Left forelimb (tissue), 1 donor: ENCODE data around the gene SNX15.
A peak's percentile ranks its signal among the peaks of the same experiment; 100 is the strongest.
"Not testable (repeated sequence)": the region's sequence is repeated elsewhere in the genome, so short reads cannot be mapped to it uniquely, and the experiment has no call there.

Experiments used
- DNase-seq: peaks from one replicate; pipeline ENCODE4 v3.0.0-alpha.2; 2018; ENCODE audit warnings: low spot score

The SNX15 gene, protein sequence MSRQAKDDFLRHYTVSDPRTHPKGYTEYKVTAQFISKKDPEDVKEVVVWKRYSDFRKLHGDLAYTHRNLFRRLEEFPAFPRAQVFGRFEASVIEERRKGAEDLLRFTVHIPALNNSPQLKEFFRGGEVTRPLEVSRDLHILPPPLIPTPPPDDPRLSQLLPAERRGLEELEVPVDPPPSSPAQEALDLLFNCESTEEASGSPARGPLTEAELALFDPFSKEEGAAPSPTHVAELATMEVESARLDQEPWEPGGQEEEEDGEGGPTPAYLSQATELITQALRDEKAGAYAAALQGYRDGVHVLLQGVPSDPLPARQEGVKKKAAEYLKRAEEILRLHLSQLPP

DNA sequence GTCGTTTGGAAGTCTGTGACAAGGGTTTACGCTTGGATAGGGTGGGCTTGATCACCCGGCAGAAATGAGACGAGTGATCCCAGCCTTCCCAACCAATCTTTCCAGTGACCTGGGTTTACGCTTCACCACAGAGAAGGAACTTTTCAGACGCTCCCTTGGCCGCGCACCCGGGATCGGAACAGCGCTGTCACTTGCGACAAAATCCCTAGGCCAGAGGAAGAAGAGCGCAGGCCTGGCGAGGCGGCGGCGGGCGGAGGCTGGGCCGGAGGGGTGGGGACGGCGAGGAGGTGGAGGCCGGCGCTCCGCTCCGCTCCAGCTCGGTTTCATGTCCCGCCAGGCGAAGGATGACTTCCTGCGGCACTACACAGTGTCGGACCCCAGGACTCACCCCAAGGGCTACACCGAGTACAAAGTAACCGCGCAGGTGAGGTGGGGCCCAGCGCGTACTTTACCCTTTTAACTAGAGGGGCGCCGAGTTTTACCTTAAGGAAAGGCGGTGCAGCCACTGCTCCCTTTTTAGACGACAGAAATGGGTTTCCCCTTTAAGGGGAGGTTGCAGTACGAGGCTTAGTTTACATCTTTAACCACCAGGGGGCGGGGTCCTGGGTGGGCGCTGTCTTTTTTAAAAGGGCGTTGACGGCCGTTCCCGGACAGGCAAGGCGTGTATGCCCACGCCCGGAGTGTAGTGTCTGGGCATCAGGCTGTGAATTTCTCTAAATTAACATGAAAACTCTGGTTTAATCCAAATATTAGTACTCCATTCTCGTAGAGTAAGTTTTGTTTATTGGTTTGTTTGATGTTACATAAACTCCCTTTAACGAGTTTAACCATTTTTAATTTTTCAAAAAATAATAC lies at the start of gene SNX15:
SNX15 (plus strand) TSS at position 227 of the 855 bp plus-strand sequence; CDS start at position 326, 99 bp downstream.
- DNase-seq: peak; percentile 97

DNA sequence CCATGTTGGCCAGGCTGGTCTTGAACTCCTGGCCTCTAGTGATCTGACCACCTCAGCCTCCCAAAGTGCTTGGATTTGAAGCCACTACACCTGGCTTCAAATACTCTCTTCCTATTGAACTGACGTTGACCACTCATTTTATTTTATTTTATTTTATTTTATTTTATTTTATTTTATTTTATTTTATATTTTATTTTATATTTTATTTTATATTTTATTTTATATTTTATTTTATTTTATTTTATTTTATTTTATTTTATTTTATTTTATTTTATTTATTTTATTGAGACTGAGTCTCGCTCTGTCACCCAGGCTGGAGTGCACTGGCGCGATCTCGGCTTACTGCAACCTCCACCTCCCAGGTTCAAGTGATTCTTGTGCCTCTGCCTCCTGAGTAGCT lies 43.9 kb upstream of the SNX15 start:
- not testable (repeated sequence) for DNase-seq

DNA sequence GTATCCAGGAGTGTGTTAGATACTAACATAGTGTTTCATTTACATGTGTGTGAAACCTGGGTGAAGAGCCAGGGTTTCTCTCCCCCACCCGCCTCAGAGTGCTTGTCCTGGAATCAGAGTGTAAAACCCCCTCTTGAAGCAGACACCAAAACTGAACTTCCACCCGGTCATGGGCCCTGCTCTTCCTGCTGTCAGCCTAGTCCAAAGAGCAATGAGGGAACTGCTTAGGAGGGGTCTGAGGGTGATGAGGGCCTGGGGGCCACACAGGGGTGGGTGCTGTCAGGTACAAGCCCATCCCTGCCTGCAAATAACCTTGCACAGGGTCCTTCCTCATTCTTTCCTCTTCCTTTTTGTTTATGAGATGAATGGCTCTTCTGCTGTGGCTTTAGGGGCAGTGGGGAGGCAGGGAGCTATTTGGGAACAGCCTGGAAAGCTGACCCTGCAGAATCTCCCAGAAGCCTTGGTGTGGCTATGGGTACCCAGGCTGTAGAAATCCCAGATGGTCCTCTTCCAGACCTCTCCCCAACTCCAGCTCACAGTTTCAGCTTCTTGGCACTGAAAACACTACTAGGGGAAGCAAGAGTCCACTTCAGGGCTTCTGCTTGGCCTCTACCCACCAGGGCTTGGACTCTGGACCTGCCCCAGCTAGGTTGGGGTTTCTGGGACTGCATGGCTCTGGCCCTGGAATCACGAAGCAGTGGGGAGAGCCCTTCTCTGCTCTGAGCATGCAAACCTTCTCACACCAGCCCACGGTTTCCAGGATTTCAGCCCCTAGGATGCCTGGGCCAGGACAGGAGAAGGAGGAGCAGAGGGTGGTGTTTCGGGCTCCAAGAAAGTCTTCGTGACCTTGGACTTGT lies 39.0 kb upstream of the SNX15 start:
- DNase-seq: no peak

DNA sequence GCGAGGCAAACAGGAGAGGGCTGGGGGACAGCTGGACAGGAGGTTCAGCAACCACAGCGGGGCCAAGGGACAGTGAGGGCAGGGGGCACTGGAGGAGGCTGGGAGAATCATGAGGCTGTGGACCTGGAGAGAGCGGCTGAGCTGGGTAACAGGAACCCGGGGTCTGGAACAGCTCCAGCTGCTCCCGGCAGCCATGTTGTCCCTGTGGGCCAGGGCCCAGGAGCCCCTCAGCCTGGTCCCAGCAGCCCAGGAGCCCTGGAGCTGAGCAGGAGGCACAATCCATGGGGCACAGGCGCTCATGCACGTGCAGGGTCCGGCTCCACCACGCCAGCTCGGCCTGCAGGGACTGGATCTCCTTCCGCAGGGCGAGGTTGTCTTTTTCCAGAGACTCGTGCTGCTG lies 37.8 kb upstream of the SNX15 start:
- DNase-seq: no peak

DNA sequence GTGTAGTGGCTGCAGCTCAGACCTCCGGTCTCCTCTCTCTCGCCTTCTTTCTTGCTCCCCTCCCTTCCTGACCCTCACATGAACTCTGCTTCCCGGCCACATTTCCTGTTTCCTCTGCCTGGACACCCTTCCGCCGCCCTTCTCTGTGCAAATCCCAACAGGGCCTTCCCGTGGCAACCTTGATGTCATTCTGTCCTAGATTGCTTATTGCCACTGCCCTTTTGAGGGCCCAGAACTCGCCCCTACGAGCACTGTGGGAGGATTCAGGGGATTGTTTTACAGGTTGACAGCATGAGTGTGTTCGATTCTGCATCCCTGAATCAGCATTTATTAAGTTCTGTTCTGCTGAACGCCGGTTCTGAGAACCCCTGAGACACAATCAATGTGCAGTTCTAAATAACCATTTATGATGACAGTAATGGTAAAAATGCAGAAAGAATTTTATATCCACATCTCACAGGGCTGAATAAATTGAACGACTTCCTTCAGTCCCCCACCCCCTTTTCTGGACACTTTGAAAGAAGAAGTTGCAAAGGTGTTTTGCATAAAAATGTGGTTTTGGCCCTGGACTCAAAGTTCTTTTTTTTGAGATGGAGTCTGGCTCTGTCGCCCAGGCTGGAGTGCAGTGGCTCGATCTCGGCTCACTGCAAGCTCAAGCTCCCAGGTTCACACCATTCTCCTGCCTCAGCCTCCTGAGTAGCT lies 36.9 kb upstream of the SNX15 start:
- no peak for DNase-seq

DNA sequence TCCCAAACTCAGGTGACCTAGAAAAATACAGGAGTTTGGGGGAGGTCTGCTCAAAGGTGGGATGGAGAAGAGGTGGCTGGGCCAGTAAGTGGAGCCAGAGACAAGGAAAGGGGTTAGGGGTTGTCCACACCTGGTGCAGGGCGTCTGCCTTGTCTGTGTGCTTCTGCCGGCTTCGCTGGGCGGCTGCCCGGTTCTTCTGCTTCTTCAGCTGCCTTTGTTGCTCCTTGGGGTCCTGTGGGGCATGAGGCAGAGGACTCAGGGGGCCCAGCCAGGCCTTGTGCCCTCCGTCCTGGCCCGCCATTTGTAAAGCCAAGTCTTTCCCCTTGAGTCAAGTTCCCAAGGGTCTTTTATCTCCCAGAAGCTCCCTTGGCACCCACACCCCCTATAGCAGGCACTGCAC lies 32.9 kb upstream of the SNX15 start:
- DNase-seq: no peak

DNA sequence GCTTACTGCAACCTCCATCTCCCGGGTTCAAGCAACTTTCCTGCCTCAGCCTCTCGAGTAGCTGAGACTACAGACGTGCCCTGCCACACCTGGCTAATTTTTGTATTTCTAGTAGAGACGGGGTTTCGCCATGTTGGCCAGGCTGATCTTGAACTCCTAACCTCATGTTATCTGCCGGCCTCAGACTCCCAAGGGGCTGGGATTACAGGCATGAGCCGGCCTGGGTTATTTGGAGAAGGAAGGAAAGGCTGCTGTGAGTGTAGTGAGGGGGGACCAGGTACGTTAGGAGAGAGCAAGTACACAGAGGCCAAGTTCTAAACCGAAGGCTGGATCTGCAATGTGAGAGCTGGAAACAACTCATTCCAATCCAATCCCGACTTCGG lies 30.9 kb upstream of the SNX15 start:
- no peak for DNase-seq

DNA sequence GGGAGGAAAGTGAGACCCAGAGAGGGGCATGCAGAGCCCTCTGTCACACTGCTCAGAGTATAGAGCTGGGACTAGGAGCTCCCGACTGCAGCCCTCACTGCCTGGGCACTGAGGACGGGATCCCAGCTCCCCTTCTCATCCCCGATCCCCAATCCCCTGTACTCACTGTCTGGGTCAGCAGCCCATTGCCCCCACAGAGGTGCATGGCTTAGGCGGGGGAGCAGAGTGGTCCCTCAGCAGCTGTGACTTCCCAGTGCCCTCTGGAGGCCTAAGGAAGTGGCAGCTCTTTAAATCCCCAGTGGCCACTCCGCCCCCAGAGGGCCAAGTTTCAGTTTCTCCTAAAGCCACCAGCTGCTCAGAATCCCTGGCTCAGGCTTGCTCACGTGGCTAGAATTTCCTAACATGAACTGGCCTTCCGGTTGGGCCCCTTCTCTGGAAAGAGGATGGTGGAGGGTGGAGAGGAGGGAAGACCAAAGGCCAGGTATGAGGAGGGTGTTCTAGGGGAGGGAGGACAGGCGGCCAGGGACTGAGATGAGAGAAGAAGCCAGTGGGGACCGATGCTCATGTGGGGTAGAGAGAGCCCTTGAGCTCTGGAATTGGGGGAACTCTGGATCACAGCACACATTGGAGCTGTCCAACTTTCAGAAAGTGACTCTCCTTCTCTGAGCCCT lies 30.4 kb upstream of the SNX15 start, which contains the start of gene BATF2:
BATF2 (minus strand) TSS at position 262 of the 671 bp plus-strand sequence; CDS start at position 205, 57 bp downstream.
- DNase-seq: no peak

DNA sequence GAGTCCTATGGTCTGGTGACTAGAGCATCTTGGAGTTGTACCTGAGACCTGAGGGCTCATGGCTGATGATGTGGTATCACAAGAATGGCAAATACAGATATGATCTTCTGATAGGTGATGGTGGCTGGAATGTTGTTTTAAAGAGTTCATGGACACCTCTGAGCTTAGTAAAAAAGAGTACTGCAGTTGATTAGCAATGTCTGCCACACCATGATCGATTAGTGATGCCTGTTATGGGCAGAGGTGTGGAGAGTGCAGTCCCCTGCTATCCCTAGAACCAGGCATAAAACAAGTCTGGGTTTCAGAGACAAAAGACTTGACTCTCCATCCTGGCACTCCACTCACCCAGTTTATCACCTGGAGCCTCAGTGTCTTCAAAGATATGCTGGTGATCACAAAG lies 29.1 kb upstream of the SNX15 start:
- no peak for DNase-seq

DNA sequence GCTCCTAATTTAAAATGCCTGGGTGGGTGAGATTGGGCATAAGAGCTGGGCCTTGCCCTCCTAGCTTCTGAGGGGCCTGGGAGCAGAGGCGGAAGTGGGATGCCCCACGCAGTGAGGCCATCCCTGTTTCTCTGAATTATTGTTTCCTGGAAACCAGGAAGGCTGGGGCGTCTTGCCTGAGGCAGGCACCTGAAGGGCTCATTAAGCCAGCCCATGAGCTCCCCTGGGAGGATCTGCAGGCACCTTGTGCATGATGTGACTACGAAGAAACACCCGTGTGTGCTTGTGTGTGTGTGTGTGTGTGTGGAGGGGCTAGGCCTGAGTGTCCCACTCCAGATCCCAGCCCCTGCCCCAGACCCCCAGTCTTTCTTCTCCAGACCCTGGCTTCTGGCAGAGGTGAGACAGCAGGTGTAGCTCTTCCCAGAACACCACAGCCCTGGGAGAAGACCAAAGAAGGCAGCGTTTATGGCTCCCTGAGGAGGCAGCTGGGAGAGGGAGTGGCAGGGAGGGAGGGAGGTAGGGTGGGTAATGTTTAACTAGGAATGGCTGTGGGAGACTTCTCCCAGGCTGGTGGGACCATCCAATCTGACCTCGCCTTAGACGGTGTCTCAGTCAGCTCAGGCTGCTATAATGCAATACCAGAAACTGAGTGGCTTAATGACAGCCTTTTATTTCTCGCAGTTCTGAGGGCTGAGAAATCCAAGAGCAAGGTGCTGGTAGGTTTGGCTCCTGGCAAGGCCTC lies 28.4 kb upstream of the SNX15 start:
- no peak for DNase-seq

DNA sequence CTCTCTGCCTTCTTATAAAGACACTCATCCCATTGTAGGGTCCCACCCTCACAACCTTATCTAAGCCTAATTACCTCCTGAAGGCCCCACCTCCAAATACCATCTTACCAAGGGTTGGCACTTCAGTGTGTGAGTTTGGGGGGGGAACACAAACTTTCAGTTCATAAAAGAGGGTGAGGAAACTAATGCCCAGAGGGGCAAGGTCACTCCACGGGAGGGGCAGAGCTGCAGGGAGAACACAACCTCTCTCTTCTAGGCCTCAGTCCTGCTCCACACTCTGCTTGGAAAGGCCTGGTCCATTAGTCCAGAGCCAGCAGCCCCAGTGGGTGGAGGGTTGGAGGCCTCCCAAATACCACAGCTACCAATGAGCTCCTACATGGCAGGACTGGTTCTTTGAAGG lies 27.8 kb upstream of the SNX15 start:
- no peak for DNase-seq

DNA sequence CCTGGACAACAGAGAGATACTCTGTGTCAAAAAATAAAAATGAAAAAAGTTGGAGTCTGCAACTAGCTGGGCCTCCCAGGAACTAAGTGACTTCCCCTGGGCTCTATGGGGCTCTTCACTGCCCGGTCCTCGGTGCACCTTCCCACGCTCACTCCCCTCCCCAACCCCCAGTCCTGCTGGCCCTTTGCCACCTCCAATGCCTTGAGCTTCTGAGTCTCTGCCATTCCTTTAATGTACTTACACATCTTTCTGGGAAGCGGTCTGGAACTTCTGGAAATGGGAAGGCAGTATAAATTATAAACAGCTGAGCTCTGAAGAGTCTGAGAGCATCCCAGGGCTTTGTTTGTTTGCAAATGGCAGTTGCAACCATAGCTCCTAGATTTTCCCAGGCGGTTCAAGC lies 24.5 kb upstream of the SNX15 start:
- DNase-seq: no peak

DNA sequence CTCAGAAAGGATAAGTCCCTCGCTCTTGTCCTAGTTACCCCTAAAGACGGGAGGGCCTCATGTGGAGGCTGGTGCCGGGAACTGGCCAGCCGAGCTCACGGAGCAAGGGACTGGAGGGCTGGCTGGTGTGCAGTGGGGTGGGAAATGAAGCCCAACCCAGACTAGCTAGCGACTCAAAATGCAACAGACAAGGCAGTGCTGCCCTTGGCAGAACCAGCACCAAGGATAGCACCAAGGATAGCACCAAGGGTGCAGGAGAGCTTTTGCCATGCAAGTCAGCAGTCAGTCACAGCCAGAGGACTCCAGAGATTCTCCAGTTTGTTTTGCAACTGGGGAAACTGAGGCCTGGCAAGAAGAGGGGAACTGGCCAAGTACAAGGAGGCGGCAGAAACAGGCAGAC lies 24.0 kb upstream of the SNX15 start:
- no peak for DNase-seq

DNA sequence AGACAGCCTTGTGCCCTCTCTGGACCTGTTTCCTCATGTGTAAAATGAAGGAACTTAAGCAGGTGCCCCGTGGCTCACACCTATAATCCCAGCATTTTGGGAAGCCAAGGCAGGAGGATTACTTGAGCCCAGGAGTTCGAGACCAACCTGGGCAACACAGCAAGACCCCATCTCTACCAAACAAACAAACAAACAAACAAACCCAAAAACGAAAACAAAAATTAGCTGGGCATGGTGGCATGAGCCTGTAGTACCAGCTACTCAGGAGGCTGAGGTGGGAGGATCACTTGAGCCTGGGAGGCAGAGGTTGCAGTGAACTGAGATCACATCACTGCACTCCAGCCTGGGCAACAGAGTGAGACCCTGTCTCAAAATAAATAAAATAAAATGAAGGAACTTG lies 23.3 kb upstream of the SNX15 start:
- not testable (repeated sequence) for DNase-seq

DNA sequence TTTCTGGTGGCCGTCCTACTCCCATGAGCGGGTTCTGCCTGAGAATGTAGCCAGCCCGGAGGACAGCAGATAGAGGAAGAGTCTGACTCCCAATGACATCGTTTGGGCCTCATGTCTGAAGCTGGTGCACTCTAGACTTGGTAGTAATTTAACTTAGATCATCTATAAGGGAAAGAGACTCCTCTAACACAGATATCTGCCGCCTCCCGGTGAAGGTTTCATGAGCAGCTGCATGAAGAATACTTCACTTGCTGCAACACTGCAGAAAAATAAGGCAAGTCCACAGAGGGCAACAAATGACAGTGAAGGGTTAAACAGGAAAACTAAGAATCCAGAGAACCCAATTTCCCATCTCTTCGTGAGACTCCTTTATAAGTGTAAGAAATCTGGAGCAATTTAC lies 19.2 kb upstream of the SNX15 start:
- no peak for DNase-seq

DNA sequence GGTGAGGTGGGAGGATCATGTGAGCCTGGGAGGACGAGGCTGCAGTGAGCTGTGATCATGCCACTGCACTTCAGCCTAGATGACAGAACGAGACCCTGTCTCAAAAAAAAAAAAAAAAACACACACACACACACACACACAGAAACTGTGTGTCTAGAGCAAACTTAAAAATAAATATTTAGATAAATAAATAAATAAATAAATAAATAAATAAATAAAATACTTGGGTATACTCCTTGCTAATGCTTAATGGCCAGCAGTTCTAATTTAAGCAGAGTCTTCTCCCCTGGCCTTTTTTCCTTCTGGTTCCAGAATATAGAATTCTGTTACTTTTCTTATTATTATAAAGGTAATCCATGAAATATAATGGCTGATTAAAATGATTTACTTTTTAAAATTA lies 18.4 kb upstream of the SNX15 start:
- no peak for DNase-seq

DNA sequence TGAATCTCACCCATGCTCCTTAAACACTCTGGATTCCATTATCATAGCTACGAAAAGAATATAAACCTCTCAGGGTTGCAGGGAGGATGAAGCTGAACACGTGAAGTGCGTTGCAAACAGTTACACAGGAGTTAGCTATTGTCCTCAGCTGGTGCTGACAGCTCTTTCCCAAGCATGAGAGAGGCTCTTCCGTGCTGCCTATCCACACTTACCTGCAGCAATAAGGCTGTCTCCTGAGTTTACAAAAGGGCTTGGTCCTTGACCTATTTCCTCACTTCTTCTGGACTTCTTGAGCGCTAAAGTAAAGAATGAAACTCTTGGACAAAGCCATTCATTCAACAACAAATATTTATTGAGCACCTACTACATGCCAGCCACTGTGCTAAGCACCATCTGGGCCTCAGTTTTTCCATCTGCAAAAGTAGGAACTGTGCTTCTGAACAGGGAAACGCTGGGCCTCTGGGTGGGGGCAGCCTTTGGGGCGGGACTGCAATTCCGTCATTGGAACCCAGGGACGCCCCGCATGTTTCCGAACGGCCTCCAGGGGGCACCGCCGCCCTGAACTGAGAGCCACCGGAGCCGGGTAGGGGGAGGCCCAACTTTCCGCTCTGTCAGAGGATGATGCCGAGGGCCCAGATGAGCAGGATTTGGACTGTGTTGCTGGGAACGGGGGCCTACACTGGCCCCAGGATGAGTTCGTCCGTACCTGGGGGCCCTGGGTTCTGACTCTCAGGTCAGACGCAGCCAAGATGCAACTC lies 13.9 kb upstream of the SNX15 start:
- DNase-seq: peak; percentile 95

DNA sequence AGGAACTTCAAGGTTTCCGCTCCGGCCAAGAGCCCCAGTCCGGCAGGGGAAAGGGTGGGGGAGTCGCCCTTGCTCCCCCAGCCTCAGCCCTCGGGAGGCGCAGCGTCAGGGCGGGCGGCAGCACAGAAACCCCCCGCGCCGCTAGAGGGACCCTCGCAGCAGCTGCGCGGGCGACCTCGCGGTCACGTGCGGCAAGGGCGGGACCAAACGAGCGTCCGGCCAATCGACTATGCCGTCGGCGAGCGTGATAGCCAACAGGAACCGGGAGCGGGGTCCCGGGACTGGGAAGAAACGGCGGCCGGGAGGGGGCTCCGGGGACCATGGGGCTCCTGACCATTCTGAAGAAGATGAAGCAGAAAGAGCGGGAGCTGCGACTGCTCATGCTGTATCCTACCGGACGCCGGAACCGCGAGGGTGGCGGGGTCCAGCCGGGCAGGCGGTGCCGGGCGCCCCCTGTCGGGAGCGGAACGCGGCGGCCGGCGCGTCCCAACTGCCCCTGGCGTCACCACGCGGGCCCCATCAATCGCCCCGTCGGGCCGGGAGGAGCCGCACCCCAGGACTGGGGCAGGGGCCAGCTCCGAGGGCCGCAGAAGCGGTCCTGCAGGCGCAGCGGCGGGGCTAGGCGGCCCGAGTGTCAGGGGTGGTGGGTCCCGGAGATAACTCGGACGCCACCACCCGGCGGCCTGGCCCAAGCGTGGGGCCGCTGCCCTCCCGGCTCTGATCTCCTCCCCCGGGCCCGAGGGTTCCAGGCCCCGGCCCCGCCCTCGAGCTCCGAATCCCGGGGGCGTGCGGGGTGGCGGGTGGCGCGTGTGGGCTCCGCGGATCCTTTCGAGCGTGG lies 13.1 kb upstream of the SNX15 start, which contains the start of gene ARL2:
ARL2 (plus strand) TSS at position 273 of the 838 bp plus-strand sequence; CDS start at position 321, 48 bp downstream.
- DNase-seq: peak; percentile 96
